ENCODE results near the gene CDKN1B. TPM values are rescaled to one million over a fixed set of nuclear protein-coding genes. Genes with fewer than 3 reads are reported as not detected.

Gene CDKN1B
- total and polyA plus RNA-seq, 2 of the 13 experiments (the other 11 are each of a cell fraction or from before 2014, with no cell fraction given) = 20.1 to 37.2 TPM

DNA sequence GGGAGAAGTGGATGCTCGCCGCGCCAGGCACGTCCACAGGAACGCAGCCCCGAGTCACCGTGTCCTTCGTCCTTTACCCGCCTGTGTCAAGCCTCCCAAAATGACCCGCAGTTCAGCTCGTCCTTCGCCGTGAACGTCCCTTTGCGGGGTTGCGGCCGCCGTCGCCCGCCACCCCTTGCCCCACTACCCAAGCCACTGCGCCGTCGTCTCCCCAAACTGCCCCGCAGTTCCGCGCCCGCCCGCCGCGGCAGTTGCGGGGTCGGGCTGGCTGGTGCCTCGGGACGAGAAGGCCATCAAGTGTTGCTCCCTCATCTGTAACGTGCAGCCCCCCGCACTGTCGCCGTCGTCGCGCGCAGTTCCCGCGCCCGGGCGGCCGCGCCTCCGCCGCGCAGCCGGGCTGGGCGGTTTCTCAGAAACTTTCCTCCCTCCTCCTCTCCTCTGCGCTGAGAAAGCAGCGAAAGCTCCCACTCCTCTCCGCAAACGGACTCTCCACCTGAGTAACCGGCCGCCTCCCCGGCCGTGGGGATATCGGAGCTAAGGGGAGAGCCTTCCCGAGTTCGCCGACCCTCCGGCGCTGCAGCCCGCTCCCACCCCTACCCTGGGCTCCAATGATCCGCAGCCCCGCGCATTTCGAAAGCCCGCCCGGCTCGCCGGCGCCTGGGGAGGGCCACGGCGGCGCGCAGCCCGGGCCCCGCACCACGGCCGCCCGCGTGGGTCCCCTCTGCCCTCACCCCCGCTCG, 6.7 kb downstream of the CDKN1B start (continued):
- TF ChIP-seq, protein P1, sequence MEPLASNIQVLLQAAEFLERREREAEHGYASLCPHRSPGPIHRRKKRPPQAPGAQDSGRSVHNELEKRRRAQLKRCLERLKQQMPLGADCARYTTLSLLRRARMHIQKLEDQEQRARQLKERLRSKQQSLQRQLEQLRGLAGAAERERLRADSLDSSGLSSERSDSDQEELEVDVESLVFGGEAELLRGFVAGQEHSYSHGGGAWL (CRISPR knock-in tag; IDR thresholded peaks at IDR 0.05) = 0 out of 2 replicates have a peak, but pooled peaks have one; percentile 38
- TF ChIP-seq MTA3 (CRISPR knock-in tag; IDR thresholded peaks at IDR 0.05) (no peak), POLR2AphosphoS5 (IDR thresholded peaks at IDR 0.05; ENCODE audit: low read depth, low read length) (peak; percentile 19; the same call in 1 of the 2 replicates), IRF1 (CRISPR knock-in tag; IDR thresholded peaks at IDR 0.05; ENCODE audit: low read depth) (no peak), HES4 (CRISPR knock-in tag; IDR thresholded peaks at IDR 0.05; ENCODE audit: borderline replicate concordance) (peak; percentile 74; the same call in 1 of the 2 replicates), NFKB2 (CRISPR knock-in tag; IDR thresholded peaks at IDR 0.05; ENCODE audit: borderline replicate concordance) (peak; percentile 58; the same call in 1 of the 2 replicates), DMAP1 (CRISPR knock-in tag; IDR thresholded peaks at IDR 0.05) (no peak), HOXA7 (CRISPR knock-in tag; IDR thresholded peaks at IDR 0.05) (no peak), HNRNPH1 (optimal IDR thresholded peaks at IDR 0.05; ENCODE audit: low read depth, low read length) (no peak), ZNF235 (CRISPR knock-in tag; IDR thresholded peaks at IDR 0.05; ENCODE audit: borderline replicate concordance) (0 out of 2 replicates have a peak, but pooled peaks have one; percentile 53)
- TF ChIP-seq, protein P2, sequence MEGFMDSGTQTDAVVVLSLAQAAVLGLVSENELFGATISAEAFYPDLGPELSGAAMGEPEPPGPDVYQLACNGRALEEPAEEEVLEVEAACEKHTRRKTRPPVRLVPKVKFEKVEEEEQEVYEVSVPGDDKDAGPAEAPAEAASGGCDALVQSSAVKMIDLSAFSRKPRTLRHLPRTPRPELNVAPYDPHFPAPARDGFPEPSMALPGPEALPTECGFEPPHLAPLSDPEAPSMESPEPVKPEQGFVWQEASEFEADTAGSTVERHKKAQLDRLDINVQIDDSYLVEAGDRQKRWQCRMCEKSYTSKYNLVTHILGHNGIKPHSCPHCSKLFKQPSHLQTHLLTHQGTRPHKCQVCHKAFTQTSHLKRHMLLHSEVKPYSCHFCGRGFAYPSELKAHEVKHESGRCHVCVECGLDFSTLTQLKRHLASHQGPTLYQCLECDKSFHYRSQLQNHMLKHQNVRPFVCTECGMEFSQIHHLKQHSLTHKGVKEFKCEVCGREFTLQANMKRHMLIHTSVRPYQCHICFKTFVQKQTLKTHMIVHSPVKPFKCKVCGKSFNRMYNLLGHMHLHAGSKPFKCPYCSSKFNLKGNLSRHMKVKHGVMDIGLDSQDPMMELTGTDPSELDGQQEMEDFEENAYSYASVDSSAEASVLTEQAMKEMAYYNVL (CRISPR knock-in tag; IDR thresholded peaks at IDR 0.05; ENCODE audit: borderline replicate concordance) = peak; percentile 57; the same call in 1 of the 2 replicates
- TF ChIP-seq, protein P3, sequence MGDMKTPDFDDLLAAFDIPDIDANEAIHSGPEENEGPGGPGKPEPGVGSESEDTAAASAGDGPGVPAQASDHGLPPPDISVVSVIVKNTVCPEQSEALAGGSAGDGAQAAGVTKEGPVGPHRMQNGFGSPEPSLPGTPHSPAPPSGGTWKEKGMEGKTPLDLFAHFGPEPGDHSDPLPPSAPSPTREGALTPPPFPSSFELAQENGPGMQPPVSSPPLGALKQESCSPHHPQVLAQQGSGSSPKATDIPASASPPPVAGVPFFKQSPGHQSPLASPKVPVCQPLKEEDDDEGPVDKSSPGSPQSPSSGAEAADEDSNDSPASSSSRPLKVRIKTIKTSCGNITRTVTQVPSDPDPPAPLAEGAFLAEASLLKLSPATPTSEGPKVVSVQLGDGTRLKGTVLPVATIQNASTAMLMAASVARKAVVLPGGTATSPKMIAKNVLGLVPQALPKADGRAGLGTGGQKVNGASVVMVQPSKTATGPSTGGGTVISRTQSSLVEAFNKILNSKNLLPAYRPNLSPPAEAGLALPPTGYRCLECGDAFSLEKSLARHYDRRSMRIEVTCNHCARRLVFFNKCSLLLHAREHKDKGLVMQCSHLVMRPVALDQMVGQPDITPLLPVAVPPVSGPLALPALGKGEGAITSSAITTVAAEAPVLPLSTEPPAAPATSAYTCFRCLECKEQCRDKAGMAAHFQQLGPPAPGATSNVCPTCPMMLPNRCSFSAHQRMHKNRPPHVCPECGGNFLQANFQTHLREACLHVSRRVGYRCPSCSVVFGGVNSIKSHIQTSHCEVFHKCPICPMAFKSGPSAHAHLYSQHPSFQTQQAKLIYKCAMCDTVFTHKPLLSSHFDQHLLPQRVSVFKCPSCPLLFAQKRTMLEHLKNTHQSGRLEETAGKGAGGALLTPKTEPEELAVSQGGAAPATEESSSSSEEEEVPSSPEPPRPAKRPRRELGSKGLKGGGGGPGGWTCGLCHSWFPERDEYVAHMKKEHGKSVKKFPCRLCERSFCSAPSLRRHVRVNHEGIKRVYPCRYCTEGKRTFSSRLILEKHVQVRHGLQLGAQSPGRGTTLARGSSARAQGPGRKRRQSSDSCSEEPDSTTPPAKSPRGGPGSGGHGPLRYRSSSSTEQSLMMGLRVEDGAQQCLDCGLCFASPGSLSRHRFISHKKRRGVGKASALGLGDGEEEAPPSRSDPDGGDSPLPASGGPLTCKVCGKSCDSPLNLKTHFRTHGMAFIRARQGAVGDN (CRISPR knock-in tag; IDR thresholded peaks at IDR 0.05) = peak; percentile 86
- TF ChIP-seq, protein P4, sequence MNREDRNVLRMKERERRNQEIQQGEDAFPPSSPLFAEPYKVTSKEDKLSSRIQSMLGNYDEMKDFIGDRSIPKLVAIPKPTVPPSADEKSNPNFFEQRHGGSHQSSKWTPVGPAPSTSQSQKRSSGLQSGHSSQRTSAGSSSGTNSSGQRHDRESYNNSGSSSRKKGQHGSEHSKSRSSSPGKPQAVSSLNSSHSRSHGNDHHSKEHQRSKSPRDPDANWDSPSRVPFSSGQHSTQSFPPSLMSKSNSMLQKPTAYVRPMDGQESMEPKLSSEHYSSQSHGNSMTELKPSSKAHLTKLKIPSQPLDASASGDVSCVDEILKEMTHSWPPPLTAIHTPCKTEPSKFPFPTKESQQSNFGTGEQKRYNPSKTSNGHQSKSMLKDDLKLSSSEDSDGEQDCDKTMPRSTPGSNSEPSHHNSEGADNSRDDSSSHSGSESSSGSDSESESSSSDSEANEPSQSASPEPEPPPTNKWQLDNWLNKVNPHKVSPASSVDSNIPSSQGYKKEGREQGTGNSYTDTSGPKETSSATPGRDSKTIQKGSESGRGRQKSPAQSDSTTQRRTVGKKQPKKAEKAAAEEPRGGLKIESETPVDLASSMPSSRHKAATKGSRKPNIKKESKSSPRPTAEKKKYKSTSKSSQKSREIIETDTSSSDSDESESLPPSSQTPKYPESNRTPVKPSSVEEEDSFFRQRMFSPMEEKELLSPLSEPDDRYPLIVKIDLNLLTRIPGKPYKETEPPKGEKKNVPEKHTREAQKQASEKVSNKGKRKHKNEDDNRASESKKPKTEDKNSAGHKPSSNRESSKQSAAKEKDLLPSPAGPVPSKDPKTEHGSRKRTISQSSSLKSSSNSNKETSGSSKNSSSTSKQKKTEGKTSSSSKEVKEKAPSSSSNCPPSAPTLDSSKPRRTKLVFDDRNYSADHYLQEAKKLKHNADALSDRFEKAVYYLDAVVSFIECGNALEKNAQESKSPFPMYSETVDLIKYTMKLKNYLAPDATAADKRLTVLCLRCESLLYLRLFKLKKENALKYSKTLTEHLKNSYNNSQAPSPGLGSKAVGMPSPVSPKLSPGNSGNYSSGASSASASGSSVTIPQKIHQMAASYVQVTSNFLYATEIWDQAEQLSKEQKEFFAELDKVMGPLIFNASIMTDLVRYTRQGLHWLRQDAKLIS (CRISPR knock-in tag; IDR thresholded peaks at IDR 0.05) = no peak; the same call in 1 of the 2 replicates
- TF ChIP-seq, protein P5, sequence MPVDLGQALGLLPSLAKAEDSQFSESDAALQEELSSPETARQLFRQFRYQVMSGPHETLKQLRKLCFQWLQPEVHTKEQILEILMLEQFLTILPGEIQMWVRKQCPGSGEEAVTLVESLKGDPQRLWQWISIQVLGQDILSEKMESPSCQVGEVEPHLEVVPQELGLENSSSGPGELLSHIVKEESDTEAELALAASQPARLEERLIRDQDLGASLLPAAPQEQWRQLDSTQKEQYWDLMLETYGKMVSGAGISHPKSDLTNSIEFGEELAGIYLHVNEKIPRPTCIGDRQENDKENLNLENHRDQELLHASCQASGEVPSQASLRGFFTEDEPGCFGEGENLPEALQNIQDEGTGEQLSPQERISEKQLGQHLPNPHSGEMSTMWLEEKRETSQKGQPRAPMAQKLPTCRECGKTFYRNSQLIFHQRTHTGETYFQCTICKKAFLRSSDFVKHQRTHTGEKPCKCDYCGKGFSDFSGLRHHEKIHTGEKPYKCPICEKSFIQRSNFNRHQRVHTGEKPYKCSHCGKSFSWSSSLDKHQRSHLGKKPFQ (CRISPR knock-in tag; IDR thresholded peaks at IDR 0.05; ENCODE audit: insufficient replicate concordance) = peak; percentile 12
